NCI-H226 (cell line): Measurements from ENCODE around the gene MSTO1.
A peak's percentile ranks its signal among the peaks of the same experiment; 100 is the strongest.
"Not testable (repeated sequence)": the region's sequence is repeated elsewhere in the genome, so short reads cannot be mapped to it uniquely, and the experiment has no call there.

Source experiments
- DNase-seq: peaks from one replicate; pipeline ENCODE4 v3.0.0-alpha.2; 2015

The MSTO1 gene

GRCh38 chr1:155609515-155610256, at the start of gene MSTO1:
TSS of gene MSTO1 (plus strand) at chr1:155610218. CDS start at chr1:155610249, 31 bp downstream.
- peak; percentile 99 for DNase-seq

- not testable (repeated sequence) for DNase-seq
Measured at GRCh38 chr1:155561779-155562580, 48.0 kb upstream of the MSTO1 start.

GRCh38 chr1:155562581-155563376, 47.2 kb upstream of the MSTO1 start, which contains the start of gene ASH1L:
TSS of gene ASH1L (minus strand) at chr1:155562803. CDS start at chr1:155521519, 41,284 bp downstream.
- DNase-seq = peak; percentile 84

GRCh38 chr1:155563377-155564022, 46.5 kb upstream of the MSTO1 start:
- not testable (repeated sequence) for DNase-seq

- peak; percentile 99 for DNase-seq
Measured at GRCh38 chr1:155569988-155570592, 39.9 kb upstream of the MSTO1 start.

- no peak for DNase-seq
Measured at GRCh38 chr1:155570593-155570990, 39.4 kb upstream of the MSTO1 start.

- no peak for DNase-seq
Measured at GRCh38 chr1:155574077-155574476, 35.9 kb upstream of the MSTO1 start.

GRCh38 chr1:155575608-155576007, 34.4 kb upstream of the MSTO1 start:
- DNase-seq = not testable (repeated sequence)

- DNase-seq = not testable (repeated sequence)
Measured at GRCh38 chr1:155583846-155584245, 26.2 kb upstream of the MSTO1 start.

- DNase-seq = not testable (repeated sequence)
Measured at GRCh38 chr1:155589282-155589681, 20.7 kb upstream of the MSTO1 start.

GRCh38 chr1:155590516-155591247, 19.3 kb upstream of the MSTO1 start:
- not testable (repeated sequence) for DNase-seq

GRCh38 chr1:155591770-155592169, 18.2 kb upstream of the MSTO1 start:
- peak; percentile 21 for DNase-seq

GRCh38 chr1:155595877-155596474, 14.0 kb upstream of the MSTO1 start:
- DNase-seq = not testable (repeated sequence)

- DNase-seq = no peak
Measured at GRCh38 chr1:155596864-155597263, 13.2 kb upstream of the MSTO1 start.

GRCh38 chr1:155598842-155599331, 11.1 kb upstream of the MSTO1 start:
- no peak for DNase-seq

- DNase-seq = not testable (repeated sequence)
Measured at GRCh38 chr1:155599828-155600572, 10.0 kb upstream of the MSTO1 start.

- DNase-seq = no peak
Measured at GRCh38 chr1:155607708-155608107, 2.3 kb upstream of the MSTO1 start.

GRCh38 chr1:155608888-155609225, 1.2 kb upstream of the MSTO1 start:
- DNase-seq = no peak

- DNase-seq = not testable (repeated sequence)
Measured at GRCh38 chr1:155610257-155610647, 234 bp downstream of the MSTO1 start.

- DNase-seq = not testable (repeated sequence)
Measured at GRCh38 chr1:155613226-155613625, 3.2 kb downstream of the MSTO1 start.
